ENCODE data around the gene JADE1. TPM values are rescaled to one million over a fixed set of nuclear protein-coding genes. Genes with fewer than 3 reads are reported as not detected.

The JADE1 gene
- total and polyA plus RNA-seq, 2 of the 4 experiments (the other 2 are of a cell fraction): 13.8 to 32.6 TPM

DNA sequence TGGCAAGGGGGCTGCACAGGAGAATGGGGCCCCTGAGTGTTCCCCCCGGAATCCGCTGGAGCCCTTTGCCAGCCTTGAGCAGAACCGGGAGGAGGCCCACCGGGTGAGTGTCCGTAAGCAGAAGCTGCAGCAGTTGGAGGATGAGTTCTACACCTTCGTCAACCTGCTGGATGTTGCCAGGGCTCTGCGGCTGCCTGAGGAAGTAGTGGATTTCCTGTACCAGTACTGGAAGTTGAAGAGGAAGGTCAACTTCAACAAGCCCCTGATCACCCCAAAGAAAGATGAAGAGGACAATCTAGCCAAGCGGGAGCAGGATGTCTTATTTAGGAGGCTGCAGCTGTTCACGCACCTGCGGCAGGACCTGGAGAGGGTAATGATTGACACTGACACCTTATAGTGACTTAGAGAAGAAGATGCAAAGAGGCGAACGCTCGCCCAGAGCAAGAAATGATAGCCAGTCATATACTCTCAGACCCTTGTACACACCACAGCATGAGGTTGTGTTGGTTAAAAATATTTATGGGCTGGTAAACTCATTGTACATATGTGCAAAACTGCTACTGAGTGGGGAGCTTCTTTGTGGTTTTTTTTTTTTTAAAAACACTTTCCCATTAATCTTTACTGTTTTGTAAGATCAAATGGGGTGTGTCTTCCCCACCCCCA lies 52.5 kb downstream of the JADE1 start (continued):
- TF ChIP-seq RFX5 (IDR thresholded peaks at IDR 0.05; ENCODE audit: low read depth, low read length): no peak

DNA sequence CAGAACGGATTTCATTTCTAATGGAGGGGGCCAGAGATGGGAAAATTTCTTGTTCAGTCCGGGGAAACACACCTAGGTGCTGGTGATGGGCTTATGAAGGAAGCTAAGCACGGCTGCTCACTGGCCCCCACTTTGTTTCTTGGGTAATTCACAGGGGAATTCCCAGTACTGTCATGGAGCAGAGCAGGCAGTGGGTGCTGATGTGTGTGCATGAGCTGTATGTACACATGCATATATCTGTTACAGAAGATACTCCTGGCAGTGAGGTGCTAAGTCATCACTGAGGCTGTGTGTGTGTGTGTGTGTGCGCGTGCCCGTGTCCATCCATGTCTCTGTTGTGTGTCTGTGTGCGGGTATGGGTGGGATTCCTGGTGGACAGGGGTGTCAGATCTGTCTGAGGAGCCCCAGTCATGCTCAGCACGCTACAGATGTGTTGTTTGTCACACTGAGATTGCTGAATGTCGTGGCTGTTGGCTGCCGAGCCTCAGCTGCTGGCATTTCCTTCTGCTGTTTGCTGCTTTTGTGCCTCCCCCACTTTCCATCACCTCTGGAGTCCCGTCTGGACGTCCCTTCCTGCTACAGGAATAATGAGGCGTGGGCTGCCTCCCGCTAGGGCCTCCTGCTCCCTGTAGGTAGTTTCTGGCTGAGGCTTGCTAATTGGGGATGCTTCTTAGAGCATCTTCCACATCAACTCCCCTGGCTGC lies 53.3 kb downstream of the JADE1 start:
- Histone ChIP-seq H3K4me2 (ENCODE audit: low read depth, low read length) (no peak overlapping the region), H3K23ac (ENCODE audit: low read depth, low read length) (peak overlapping the region; percentile 13; the same call in 1 of the 2 replicates), H2AK5ac (ENCODE audit: low read depth, low read length) (peak overlapping the region; percentile 93), H2BK15ac (ENCODE audit: low read depth, low read length) (peak overlapping the region; percentile 35; the same call in 2 of the 3 replicates), H4K20me1 (ENCODE audit: insufficient read depth, low read length) (peaks cover 10% of the 10 kb centered on the region; the same call in 1 of the 2 replicates), H3K9ac (ENCODE audit: low read depth, low read length) (peak overlapping the region; percentile 27; the same call in 1 of the 2 replicates), H3K79me1 (ENCODE audit: low read depth in 1 of 2, low read length in 2 of 2) (peaks cover 52 to 76% of the 10 kb centered on the region in 2 experiments), H3K27ac (ENCODE audit: insufficient read depth, low read length) (peak overlapping the region; percentile 3; the same call in 1 of the 2 replicates), H2BK120ac (ENCODE audit: low read depth, low read length) (peak overlapping the region; percentile 85; the same call in 1 of the 2 replicates), H3K4me3 (ENCODE audit: insufficient read depth, low read depth, low read length) (no peak overlapping the region), H4K5ac (ENCODE audit: low read depth, low read length) (peak overlapping the region; percentile 13), H3K4me1 (ENCODE audit: control insufficient read depth, insufficient read depth, low read length) (peaks cover 26% of the 10 kb centered on the region), H3K18ac (ENCODE audit: low read depth, low read length) (peak overlapping the region; percentile 17), H3K4ac (ENCODE audit: low read depth, low read length) (peak overlapping the region; percentile 61), H2BK5ac (ENCODE audit: low read depth, low read length, poor library complexity, severe bottlenecking) (peak overlapping the region; percentile 58), H4K8ac (ENCODE audit: low read depth in 2 of 2, low read length in 2 of 2) (peak overlapping the region; percentile 29 to 67; a peak in 3 of 4 replicates), H3K14ac (replicated peaks; ENCODE audit: low read depth, low read length) (peak overlapping the region; percentile 39), H3K36me3 (ENCODE audit: control insufficient read depth, insufficient read depth, low read length) (peaks cover 44% of the 10 kb centered on the region), H3K56ac (ENCODE audit: extremely low read depth, insufficient read depth, low read length) (no peak overlapping the region), H3K27me3 (ENCODE audit: control insufficient read depth, insufficient read depth, low read length) (no peaks in the 10 kb centered on the region), H4K91ac (ENCODE audit: insufficient read depth, low read depth, low read length) (peak overlapping the region; percentile 46; the same call in 1 of the 2 replicates), H3K9me3 (ENCODE audit: control insufficient read depth, insufficient read depth, low read length) (no peaks in the 10 kb centered on the region), H2AFZ (replicated peaks; ENCODE audit: low read length, poor library complexity) (peak overlapping the region; percentile 35), H3K9me1 (ENCODE audit: insufficient read depth, low read length) (peaks cover 35% of the 10 kb centered on the region), H2AK9ac (replicated peaks; ENCODE audit: low read depth, low read length, poor library complexity) (peak overlapping the region; percentile 34), H2BK20ac (ENCODE audit: low read depth, low read length) (peak overlapping the region; percentile 60; the same call in 1 of the 2 replicates)
- WGBS, 2 experiments (ENCODE audit: extremely low coverage in 2 of 2, insufficient read length in 1 of 2): 60% methylated on average over 5 of the region's 14 CpGs; no CpG with 5 or more reads in 1 of the 2 experiments
- POLR2A ChIA-PET (ENCODE audit: unreplicated experiment): no interaction called here
- dilution Hi-C loops (cut with HindIII; ENCODE audit: low sequenced_read_pairs, unreplicated experiment): no loop called here
- BruUV-seq (replicated peaks): no TSS peak
- CTCF ChIA-PET: interaction anchor here (0.7 kb wide), 1 partner anchor 408 kb away, joined by 3 read pairs; no protein-coding TSS in a partner anchor
- in situ Hi-C loops (cut with MboI; ENCODE audit: low sequenced_read_pairs): loop anchor here (5.0 to 10.0 kb wide), 5 partner anchors 50 to 668 kb away; partner anchors contain the start of gene PGRMC2
- ATAC-seq (ENCODE audit: low read depth) (no peak), DNase-seq (peak; percentile 72)
- TF ChIP-seq BHLHE40 (IDR thresholded peaks at IDR 0.05; ENCODE audit: low read depth, low read length): no peak
- TF ChIP-seq MAZ (IDR thresholded peaks at IDR 0.05; ENCODE audit: borderline replicate concordance, low read depth, low read length): peak; percentile 36; the same call in 1 of the 2 replicates
- TF ChIP-seq, protein P1, sequence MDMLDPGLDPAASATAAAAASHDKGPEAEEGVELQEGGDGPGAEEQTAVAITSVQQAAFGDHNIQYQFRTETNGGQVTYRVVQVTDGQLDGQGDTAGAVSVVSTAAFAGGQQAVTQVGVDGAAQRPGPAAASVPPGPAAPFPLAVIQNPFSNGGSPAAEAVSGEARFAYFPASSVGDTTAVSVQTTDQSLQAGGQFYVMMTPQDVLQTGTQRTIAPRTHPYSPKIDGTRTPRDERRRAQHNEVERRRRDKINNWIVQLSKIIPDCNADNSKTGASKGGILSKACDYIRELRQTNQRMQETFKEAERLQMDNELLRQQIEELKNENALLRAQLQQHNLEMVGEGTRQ (IDR thresholded peaks at IDR 0.05; ENCODE audit: low read depth, low read length): no peak
- TF ChIP-seq NFE2L2 (IDR thresholded peaks at IDR 0.05; ENCODE audit: low read depth, low read length): no peak
- TF ChIP-seq SMC3 (IDR thresholded peaks at IDR 0.05; ENCODE audit: low read depth, low read length): no peak
- intact Hi-C loops (cut with micrococcal nuclease): loop anchor here (1.0 to 5.0 kb wide), 7 partner anchors 50 to 671 kb away; partner anchors contain the start of gene PGRMC2
